Endometrium (tissue), 2 donors: Measurements from ENCODE around the gene IFNA2.
A peak's percentile ranks its signal among the peaks of the same experiment; 100 is the strongest.
"Not testable (repeated sequence)": the region's sequence is repeated elsewhere in the genome, so short reads cannot be mapped to it uniquely, and the experiment has no call there.

ENCODE experiments used
- FAIRE-seq: peaks from 2 replicates; lab custom pipeline; 2012; peaks lifted over from hg19 to GRCh38; lab: Jason Lieb, UNC
- donor health status: control.
- donor health status: control.

The IFNA2 gene

DNA sequence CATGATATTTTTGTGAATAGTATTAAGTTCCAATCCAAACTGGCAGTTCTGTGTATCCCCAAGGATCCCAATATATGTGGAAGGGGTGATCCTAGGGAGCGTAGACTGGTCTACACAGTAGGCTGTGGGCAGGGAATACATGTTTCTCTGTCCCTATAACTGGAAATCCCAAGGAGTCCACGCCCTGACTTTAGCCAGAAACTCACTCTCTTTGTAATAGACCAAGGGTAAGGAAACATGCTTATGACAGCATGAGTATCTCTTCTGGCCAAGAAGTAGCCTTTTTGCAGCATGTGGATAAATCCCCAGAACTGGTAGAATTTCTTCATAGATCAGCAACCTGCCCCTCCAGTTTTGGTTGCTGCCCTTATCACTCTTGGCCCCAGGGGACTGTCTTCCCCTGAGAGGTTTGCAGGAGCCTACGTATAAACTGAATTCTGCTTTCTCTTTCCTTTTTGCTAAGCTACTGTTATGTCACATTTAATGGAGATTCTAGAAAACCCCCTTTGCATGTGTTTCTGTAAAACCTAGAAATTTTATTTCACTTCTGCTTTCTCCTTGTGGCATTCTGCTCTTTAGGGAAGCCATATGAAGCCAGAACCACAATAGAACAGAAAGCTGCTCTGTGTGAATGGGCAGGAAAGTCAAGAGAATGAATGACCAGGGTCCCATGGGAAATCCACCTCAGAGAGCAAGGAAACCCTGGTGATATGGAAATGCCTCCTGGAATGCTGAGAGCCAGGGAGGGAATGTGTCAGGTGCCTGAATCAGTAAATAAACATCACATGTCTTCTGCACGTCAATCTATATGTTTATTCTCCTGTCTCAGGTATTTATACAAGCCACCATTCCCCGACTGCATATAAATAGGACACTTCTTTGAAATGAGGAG, 3.5 kb downstream of the IFNA2 start:
- no peak for FAIRE-seq

DNA sequence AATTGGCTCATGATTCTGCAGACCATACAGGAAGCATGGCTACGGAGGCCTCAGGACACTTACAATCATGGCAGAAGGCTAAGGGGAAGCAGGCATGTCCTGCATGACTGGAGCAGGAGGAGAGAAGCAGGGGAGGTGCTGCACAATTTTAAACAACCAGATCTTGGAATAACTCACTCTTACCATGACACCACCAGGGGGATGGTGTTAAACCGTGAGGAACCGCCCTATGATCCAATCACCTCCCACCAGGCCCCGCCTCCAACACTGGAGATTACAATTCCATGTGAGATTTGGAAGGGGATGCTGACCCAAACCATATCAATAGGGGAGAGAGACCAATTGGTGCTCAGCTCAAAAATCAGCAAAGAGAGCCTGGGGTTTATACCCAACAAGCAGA, 13.7 kb downstream of the IFNA2 start:
- not testable (repeated sequence) for FAIRE-seq

DNA sequence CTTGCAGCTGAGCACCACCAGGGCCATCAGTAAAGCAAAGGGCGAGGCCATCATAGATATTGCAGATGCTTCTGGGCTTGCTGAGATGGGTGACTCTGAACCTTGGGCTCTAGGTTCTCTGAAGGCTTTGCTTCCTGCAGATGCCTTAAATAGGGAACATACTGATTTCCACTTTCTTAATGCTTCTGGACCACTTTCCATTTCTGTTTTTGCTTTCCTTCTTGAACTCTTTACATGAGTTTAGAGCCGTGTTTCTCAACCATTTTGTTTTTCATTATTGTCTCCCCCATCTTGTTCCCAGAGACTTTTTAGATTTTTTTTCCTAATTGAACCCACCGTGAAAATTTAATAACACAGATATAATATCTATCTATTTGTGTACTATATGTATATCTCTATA, 17.2 kb downstream of the IFNA2 start, which contains the start of gene IFNA13:
Gene IFNA13, minus strand, starts transcription at position 101 of the 400 bp plus-strand sequence. Its CDS starts 47 bp downstream, at position 54.
- FAIRE-seq: no peak

DNA sequence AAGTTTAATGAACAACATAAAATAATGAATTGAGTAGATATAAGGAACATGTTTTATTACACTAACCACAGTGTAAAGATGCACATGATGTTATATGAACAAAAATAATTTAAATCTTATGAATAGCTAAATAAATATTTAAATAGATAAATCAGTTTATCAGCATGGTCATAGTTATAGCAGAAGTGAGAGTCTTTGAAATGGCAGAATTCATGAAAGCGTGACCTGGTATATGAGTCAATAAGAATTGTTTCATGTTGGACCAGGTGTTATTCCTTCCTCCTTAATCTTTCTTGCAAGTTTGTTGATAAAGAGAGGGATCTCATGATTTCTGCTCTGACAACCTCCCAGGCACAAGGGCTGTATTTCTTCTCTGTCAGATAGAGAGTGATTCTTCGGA, 18.0 kb downstream of the IFNA2 start:
- FAIRE-seq: peak; percentile 80

DNA sequence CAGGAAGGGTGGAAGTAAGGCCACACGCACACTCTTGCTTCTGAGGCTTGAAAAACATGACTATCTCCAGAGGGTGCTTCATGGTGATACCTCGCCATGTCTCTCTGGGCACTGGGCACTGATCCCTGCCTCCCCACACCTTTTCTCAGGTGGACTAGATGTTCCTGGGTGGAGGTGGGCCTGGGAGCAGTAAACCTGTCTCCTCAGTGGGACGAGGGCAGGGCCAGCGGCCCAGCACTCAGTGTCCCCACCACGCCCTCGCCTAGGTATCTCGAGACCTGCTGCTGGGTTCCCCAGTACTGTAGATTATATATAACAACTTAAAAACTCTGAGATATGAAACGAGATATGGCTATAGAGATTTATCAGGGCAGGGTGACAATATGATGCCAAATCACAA, 22.9 kb downstream of the IFNA2 start:
- FAIRE-seq: no peak

DNA sequence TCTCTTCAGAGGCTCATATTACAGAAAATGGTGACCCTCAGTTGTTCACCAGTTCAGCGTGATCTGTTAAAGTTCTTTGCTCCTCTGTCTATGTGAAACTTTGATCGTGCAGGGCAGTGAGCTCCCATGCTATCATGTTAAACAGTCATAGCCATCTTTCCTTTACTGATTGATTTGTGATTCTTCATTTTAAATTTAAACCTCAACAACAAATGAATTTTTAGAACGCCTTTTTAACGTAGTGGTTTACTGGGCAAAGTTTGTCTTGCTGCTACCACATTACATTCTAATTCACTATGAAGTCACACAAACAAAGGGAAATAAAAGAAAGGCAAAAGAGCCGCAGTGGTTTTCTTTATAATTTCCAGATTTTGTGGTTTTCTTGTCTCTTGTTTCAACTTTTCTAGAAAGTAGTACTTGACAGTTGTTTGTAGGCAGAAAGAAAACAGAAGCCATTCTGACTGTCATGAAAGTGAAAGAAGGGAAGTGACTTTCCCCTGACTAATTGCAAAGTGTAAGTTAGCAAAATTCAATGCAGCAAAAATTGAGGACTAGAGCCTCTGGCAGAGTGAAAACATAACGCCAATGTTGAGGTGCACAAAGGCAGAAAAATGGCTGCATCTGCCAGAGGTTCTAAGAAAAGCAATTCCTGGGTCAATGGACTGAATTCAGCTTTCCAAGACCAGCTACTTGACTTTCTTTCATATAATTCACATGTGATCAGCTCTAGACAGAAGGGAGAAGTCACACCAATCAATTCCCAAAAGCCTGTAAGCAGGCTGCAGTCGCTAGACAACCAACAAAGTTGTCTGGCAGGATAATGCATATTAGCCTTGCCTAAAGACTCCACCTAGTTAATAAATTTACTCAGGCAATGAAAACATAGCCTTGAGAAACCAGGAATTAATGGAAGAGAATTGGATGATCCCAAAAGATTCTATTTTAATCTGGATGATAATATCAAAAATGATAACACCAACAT, 27.4 kb downstream of the IFNA2 start:
- no peak for FAIRE-seq

DNA sequence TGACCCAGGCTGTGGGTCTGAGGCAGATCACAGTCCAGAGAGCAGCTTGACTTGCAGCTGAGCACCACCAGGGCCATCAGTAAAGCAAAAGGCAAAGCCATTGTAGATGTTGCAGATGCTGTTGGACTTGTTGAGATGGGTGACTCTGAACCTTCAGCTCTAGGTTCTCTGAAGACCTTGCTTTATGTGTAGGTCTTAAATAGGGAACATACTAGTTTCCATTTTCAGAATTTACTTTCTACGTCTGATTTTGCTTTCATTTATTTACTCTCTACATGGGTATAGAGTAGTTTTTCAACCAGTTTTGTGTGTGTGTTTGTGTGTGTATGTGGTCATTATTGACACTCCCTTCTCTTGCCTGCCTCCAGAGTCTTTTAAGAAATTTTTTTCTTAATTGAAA, 34.4 kb downstream of the IFNA2 start, which contains the start of gene IFNA6:
Gene IFNA6, minus strand, starts transcription at position 101 of the 400 bp plus-strand sequence. Its CDS starts 0 bp downstream, at position 101.
- FAIRE-seq: no peak

DNA sequence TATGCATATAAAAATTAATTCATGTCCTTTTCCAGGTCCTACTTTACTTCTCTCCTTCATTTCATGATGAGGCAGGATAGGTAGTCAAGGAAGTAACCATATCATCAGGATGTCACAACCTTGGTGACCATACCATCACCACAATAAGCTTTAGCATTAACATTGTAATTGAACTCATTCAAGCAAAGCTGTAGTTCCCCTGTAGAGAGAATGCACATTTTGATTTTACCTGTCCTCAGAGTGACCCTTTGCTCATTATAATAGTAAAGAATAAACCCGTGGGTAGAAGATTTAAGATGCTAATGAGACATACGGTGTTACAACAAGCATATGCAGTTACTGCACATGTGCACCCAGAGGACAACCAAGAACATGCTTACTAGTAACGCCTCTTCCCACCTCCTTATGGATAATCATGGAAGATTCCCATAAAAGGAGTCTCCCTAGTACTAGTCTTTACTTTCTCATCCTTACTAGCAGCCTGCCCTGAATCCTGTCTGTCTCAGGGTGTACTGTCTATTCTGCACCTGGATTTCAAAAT, 36.7 kb downstream of the IFNA2 start:
- no peak for FAIRE-seq

DNA sequence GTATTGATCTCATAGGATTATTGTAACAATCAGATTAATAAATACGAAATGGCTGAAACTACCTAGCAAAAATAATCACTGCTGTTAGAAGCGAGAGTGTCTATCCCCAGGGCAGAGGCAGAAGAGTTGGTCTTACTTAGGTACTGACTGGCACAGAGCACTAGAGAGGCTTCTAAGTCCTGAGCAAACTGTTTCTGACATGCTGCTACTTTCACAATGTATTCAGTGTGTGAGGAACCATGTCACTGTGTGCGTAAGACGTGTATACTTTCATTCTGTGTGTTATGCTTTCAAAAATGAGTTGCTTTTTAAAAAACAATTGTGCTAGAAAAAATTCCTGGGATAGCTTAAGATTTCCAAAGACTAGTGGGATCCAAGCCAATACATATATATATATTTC, 44.5 kb downstream of the IFNA2 start:
- FAIRE-seq: no peak

DNA sequence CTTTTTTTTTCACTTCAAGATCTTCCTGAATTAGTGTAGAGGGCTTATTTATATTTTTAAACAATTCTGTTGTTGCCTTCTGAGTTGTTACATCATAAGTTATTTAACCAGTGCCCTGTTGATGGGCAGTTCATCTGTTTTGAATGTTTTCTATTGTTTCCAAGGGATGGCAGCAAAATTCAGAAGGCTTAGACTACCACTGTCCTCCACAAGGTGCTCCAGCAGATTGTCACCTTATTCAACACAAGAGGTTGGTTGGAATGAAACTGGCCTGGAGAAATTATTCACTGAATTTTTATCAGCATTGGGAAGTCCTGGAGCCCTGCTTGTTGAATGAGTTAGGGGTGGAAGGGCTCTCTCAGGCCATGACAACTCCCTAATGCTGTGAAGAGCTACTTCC, 48.7 kb downstream of the IFNA2 start:
- FAIRE-seq: no peak

DNA sequence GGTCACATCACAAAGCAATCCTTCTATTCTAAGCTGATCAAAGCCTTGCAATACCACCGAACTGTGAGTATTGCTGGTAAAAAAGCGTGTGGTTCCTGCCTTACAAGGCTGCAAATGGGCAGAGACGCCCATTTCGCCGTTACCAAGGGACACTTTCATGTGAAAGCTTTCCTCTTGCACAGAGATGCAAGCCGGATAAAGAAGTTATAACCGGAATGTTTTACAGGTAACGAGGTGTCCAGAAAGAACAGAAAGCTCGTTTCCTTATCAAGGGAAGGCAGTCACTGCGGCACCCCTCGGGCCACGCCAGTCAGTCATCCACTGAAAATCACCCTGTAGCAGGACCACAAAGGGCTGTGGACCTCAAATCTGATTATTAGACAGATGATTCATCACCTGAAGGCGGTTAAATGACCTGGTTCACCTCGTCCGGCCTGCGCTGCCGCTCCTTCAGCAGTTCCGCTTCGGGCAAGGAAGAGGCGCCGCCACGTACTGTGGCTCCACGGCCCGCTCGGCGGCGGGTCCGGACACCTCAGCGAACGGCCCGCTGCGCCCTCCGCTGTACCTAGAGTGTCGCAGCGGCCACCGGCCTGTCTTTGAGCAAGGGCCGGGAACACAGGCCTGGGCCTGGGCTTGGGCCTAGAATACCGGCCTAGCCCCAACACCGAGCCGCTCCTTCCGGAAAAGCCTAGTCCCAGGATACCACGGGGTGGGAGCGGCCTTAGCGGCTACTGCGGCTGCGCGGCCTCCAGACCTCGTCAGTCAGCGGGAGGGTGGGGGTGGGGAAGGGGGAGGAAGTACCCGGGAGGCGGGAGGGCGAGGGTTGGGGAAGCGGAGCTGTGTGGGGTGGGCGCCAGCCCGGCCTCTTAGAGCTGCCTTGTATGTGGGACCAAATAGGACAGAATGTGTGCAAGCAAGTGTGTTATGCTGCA, 50.2 kb downstream of the IFNA2 start, which contains the start of gene KLHL9:
Gene KLHL9, minus strand, starts transcription at position 704 of the 932 bp plus-strand sequence. Its CDS starts 545 bp downstream, at position 159.
- no peak for FAIRE-seq
